ENCODE data around the gene FAM72A. TPM values are rescaled to one million over a fixed set of nuclear protein-coding genes. Genes with fewer than 3 reads are reported as not detected.
"Not testable (repeated sequence)": the region's sequence is repeated elsewhere in the genome, so short reads cannot be mapped to it uniquely, and the experiment has no call there.

Gene FAM72A
- total RNA-seq, 1 experiment from 2014 or later = 23.0 TPM

GRCh38 chr1:206196748-206197424 is 5.8 kb downstream of the FAM72A start:
- H3K4me1 ChIP-seq (ENCODE audit: control insufficient read depth in 1 of 2, insufficient read depth in 2 of 2, low read length in 2 of 2); intact Hi-C loops (cut with micrococcal nuclease); H3K9me2 ChIP-seq (ENCODE audit: insufficient read depth); RAD21 ChIA-PET (ENCODE audit: low non-redundant PET in 1 of 2, low total read pairs in 2 of 2, uncharacterized antibody in 2 of 2, unreplicated experiment in 2 of 2); BruUV-seq (replicated peaks); H3K9me3 ChIP-seq (ENCODE audit: control insufficient read depth in 1 of 2, insufficient read depth in 1 of 2, low read depth in 1 of 2, low read length in 2 of 2); ATAC-seq; DNase-seq (ENCODE audit: low read depth, low spot score); H3K79me2 ChIP-seq (ENCODE audit: insufficient read depth, low read length); H3K27ac ChIP-seq (ENCODE audit: low read depth, low read length); H3K36me3 ChIP-seq (ENCODE audit: control insufficient read depth in 1 of 2, insufficient read depth in 2 of 2, low read length in 2 of 2); POLR2A ChIA-PET; H2AFZ ChIP-seq (ENCODE audit: low read depth, low read length, poor library complexity, severe bottlenecking); H3K9ac ChIP-seq (ENCODE audit: low read length); H4K20me1 ChIP-seq (ENCODE audit: insufficient read depth); H3K4me3 ChIP-seq (replicated peaks in 1 of 2; ENCODE audit: low read depth in 1 of 2, low read length in 2 of 2); H3K4me2 ChIP-seq (ENCODE audit: low read length); H3K27me3 ChIP-seq (ENCODE audit: insufficient read depth, low read length); CTCF ChIA-PET: not testable (repeated sequence)

GRCh38 chr1:206195182-206195581 is 7.5 kb downstream of the FAM72A start:
- CTCF ChIA-PET; RAD21 ChIA-PET (ENCODE audit: low non-redundant PET in 1 of 2, low total read pairs in 2 of 2, uncharacterized antibody in 2 of 2, unreplicated experiment in 2 of 2); DNase-seq (ENCODE audit: low read depth, low spot score); intact Hi-C loops (cut with micrococcal nuclease); H4K20me1 ChIP-seq (ENCODE audit: insufficient read depth); H3K36me3 ChIP-seq (ENCODE audit: control insufficient read depth in 1 of 2, insufficient read depth in 2 of 2, low read length in 2 of 2); POLR2A ChIA-PET; H3K27ac ChIP-seq (ENCODE audit: low read depth, low read length); H3K4me1 ChIP-seq (ENCODE audit: control insufficient read depth in 1 of 2, insufficient read depth in 2 of 2, low read length in 2 of 2); ATAC-seq; H3K4me2 ChIP-seq (ENCODE audit: low read length); H2AFZ ChIP-seq (ENCODE audit: low read depth, low read length, poor library complexity, severe bottlenecking); H3K27me3 ChIP-seq (ENCODE audit: insufficient read depth, low read length); H3K4me3 ChIP-seq (replicated peaks in 1 of 2; ENCODE audit: low read depth in 1 of 2, low read length in 2 of 2); H3K9me3 ChIP-seq (ENCODE audit: control insufficient read depth in 1 of 2, insufficient read depth in 1 of 2, low read depth in 1 of 2, low read length in 2 of 2); H3K9me2 ChIP-seq (ENCODE audit: insufficient read depth); H3K9ac ChIP-seq (ENCODE audit: low read length); H3K79me2 ChIP-seq (ENCODE audit: insufficient read depth, low read length): not testable (repeated sequence)
- TSS peak; percentile 35 for BruUV-seq (replicated peaks)

GRCh38 chr1:206186826-206187225 is 15.8 kb downstream of the FAM72A start:
- H2AFZ ChIP-seq (ENCODE audit: low read depth, low read length, poor library complexity, severe bottlenecking); H3K4me2 ChIP-seq (ENCODE audit: low read length); H3K27me3 ChIP-seq (ENCODE audit: insufficient read depth, low read length); H3K4me3 ChIP-seq (replicated peaks in 1 of 2; ENCODE audit: low read depth in 1 of 2, low read length in 2 of 2); RAD21 ChIA-PET (ENCODE audit: low non-redundant PET in 1 of 2, low total read pairs in 2 of 2, uncharacterized antibody in 2 of 2, unreplicated experiment in 2 of 2); H3K9me3 ChIP-seq (ENCODE audit: control insufficient read depth in 1 of 2, insufficient read depth in 1 of 2, low read depth in 1 of 2, low read length in 2 of 2); H3K36me3 ChIP-seq (ENCODE audit: control insufficient read depth in 1 of 2, insufficient read depth in 2 of 2, low read length in 2 of 2); DNase-seq (ENCODE audit: low read depth, low spot score); ATAC-seq; H3K79me2 ChIP-seq (ENCODE audit: insufficient read depth, low read length); BruUV-seq (replicated peaks); H3K9ac ChIP-seq (ENCODE audit: low read length); H3K9me2 ChIP-seq (ENCODE audit: insufficient read depth); H3K27ac ChIP-seq (ENCODE audit: low read depth, low read length); H4K20me1 ChIP-seq (ENCODE audit: insufficient read depth); intact Hi-C loops (cut with micrococcal nuclease); CTCF ChIA-PET; H3K4me1 ChIP-seq (ENCODE audit: control insufficient read depth in 1 of 2, insufficient read depth in 2 of 2, low read length in 2 of 2); POLR2A ChIA-PET: not testable (repeated sequence)

- H3K9me3 ChIP-seq (ENCODE audit: control insufficient read depth in 1 of 2, insufficient read depth in 1 of 2, low read depth in 1 of 2, low read length in 2 of 2); H3K9ac ChIP-seq (ENCODE audit: low read length); H2AFZ ChIP-seq (ENCODE audit: low read depth, low read length, poor library complexity, severe bottlenecking); H3K36me3 ChIP-seq (ENCODE audit: control insufficient read depth in 1 of 2, insufficient read depth in 2 of 2, low read length in 2 of 2); ATAC-seq; BruUV-seq (replicated peaks); RAD21 ChIA-PET (ENCODE audit: low non-redundant PET in 1 of 2, low total read pairs in 2 of 2, uncharacterized antibody in 2 of 2, unreplicated experiment in 2 of 2); H3K4me1 ChIP-seq (ENCODE audit: control insufficient read depth in 1 of 2, insufficient read depth in 2 of 2, low read length in 2 of 2); H3K9me2 ChIP-seq (ENCODE audit: insufficient read depth); H3K27ac ChIP-seq (ENCODE audit: low read depth, low read length); POLR2A ChIA-PET; H4K20me1 ChIP-seq (ENCODE audit: insufficient read depth); H3K27me3 ChIP-seq (ENCODE audit: insufficient read depth, low read length); intact Hi-C loops (cut with micrococcal nuclease); CTCF ChIA-PET; H3K4me2 ChIP-seq (ENCODE audit: low read length); H3K79me2 ChIP-seq (ENCODE audit: insufficient read depth, low read length); DNase-seq (ENCODE audit: low read depth, low spot score); H3K4me3 ChIP-seq (replicated peaks in 1 of 2; ENCODE audit: low read depth in 1 of 2, low read length in 2 of 2): not testable (repeated sequence)
These were observed 16.9 kb downstream of the FAM72A start for GRCh38 chr1:206185778-206186177.
